ENCODE results near the gene TAF7. TPM values are rescaled to one million over a fixed set of nuclear protein-coding genes. Genes with fewer than 3 reads are reported as not detected.

Gene TAF7
- total and polyA plus RNA-seq, 9 of the 15 experiments (the other 6 are each of a cell fraction or from before 2014, with no cell fraction given), result 51.6 to 116 (median 73.3) TPM

- BruUV-seq (replicated peaks), result no TSS peak
- H3K27ac ChIP-seq (ENCODE audit: extremely low read depth, low read depth, low read length), result no peak overlapping the region
- ChIA-PET POLR2A (no interaction called here), CTCF (ENCODE audit: low intra/inter-chr PET ratio) (interaction anchor here (0.7 to 2.3 kb wide), 3 partner anchors 197 to 254 kb away, joined by 3 to 12 read pairs (median 4); no protein-coding TSS in a partner anchor)
- H3K4me3 ChIP-seq, result no peak overlapping the region
- DNase-seq (ENCODE audit: extremely low read depth in 1 of 4, low spot score in 3 of 4) (no peak), ATAC-seq (no peak), FAIRE-seq (no peak)
- H2AFZ ChIP-seq (ENCODE audit: low read depth, low read length), result 0 out of 2 replicates have a peak overlapping the region, but pooled peaks have one; percentile 27
- peaks cover 2 to 12% of the 10 kb centered on the region in 2 experiments; a peak in 3 of 5 replicates for H3K4me1 ChIP-seq (replicated peaks in 1 of 2; ENCODE audit: control insufficient read depth in 2 of 2, insufficient read depth in 2 of 2, low read length in 2 of 2)
- H3K4me2 ChIP-seq (ENCODE audit: insufficient read depth, low read length), result no peak overlapping the region
- H3K9ac ChIP-seq (ENCODE audit: insufficient read depth in 1 of 2, low read depth in 2 of 2, low read length in 2 of 2), result no peak overlapping the region
- whole genome bisulfite sequencing (ENCODE audit: insufficient coverage, low coverage, missing lambda C conversion rate), result 2% methylated on average over 15 of the region's 15 CpGs
- intact Hi-C loops (cut with micrococcal nuclease) (no loop called here), in situ Hi-C loops (cut with MboI) (no loop called here)
- TF ChIP-seq ADNP (tag; IDR thresholded peaks at IDR 0.05), result no peak
- no peak for TF ChIP-seq TAF1 (IDR thresholded peaks at IDR 0.05; ENCODE audit: control insufficient read depth, extremely low read depth, insufficient read depth, low read length, severe bottlenecking)
- TF ChIP-seq CEBPG (CRISPR knock-in tag; IDR thresholded peaks at IDR 0.05), result no peak
- TF ChIP-seq CEBPG (tag; conservative IDR thresholded peaks at IDR 0.05 in 1 of 2, IDR thresholded peaks at IDR 0.05 in 1 of 2), result no peak
- no peak for TF ChIP-seq CEBPB (tag; IDR thresholded peaks at IDR 0.05)
- no peak for TF ChIP-seq NELFE (IDR thresholded peaks at IDR 0.05; ENCODE audit: insufficient read depth, insufficient read length)
- TF ChIP-seq SMARCB1 (IDR thresholded peaks at IDR 0.05; ENCODE audit: insufficient read length, low read depth), result no peak
- TF ChIP-seq, protein P1, sequence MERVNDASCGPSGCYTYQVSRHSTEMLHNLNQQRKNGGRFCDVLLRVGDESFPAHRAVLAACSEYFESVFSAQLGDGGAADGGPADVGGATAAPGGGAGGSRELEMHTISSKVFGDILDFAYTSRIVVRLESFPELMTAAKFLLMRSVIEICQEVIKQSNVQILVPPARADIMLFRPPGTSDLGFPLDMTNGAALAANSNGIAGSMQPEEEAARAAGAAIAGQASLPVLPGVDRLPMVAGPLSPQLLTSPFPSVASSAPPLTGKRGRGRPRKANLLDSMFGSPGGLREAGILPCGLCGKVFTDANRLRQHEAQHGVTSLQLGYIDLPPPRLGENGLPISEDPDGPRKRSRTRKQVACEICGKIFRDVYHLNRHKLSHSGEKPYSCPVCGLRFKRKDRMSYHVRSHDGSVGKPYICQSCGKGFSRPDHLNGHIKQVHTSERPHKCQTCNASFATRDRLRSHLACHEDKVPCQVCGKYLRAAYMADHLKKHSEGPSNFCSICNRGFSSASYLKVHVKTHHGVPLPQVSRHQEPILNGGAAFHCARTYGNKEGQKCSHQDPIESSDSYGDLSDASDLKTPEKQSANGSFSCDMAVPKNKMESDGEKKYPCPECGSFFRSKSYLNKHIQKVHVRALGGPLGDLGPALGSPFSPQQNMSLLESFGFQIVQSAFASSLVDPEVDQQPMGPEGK (CRISPR knock-in tag; IDR thresholded peaks at IDR 0.05; ENCODE audit: borderline replicate concordance), result no peak
- no peak for TF ChIP-seq TBL1XR1 (IDR thresholded peaks at IDR 0.05; ENCODE audit: low read length in 2 of 2)
- no peak for TF ChIP-seq RBM14 (IDR thresholded peaks at IDR 0.05; ENCODE audit: borderline replicate concordance, insufficient read depth, low read depth, low read length)
- TF ChIP-seq ATF7 (IDR thresholded peaks at IDR 0.05), result no peak
- TF ChIP-seq KLF16 (IDR thresholded peaks at IDR 0.05), result no peak
- TF ChIP-seq POLR2H (tag; IDR thresholded peaks at IDR 0.05; ENCODE audit: low read depth), result no peak
- TF ChIP-seq ATF3 (IDR thresholded peaks at IDR 0.05), result no peak
- TF ChIP-seq ATF3 (CRISPR knock-in tag; conservative IDR thresholded peaks at IDR 0.05), result no peak
- no peak for TF ChIP-seq ZNF668 (CRISPR knock-in tag; IDR thresholded peaks at IDR 0.05)
- no peak for TF ChIP-seq ZNF175 (CRISPR knock-in tag; IDR thresholded peaks at IDR 0.05; ENCODE audit: low read depth)
- TF ChIP-seq MCM3 (IDR thresholded peaks at IDR 0.05), result no peak
- no peak for TF ChIP-seq NCOA2 (IDR thresholded peaks at IDR 0.05; ENCODE audit: partially characterized antibody in 2 of 2)
- no peak for TF ChIP-seq NFRKB (IDR thresholded peaks at IDR 0.05; ENCODE audit: low read depth)
- no peaks in the 10 kb centered on the region for H3K36me3 ChIP-seq (ENCODE audit: control insufficient read depth, insufficient read depth, low read length)
- H3K9me1 ChIP-seq (ENCODE audit: control insufficient read depth, insufficient read depth, low read length), result no peaks in the 10 kb centered on the region
- no peaks in the 10 kb centered on the region; the same call in 1 of the 2 replicates for H3K9me3 ChIP-seq (replicated peaks; ENCODE audit: control insufficient read depth, insufficient read depth, low read depth, low read length)
- H4K20me1 ChIP-seq (replicated peaks; ENCODE audit: control insufficient read depth, insufficient read depth, low read length), result no peaks in the 10 kb centered on the region
- no peaks in the 10 kb centered on the region for H3K79me2 ChIP-seq (ENCODE audit: control insufficient read depth, insufficient read depth, low read length)
- peaks cover 6 to 35% of the 10 kb centered on the region in 2 experiments; a peak in 4 of 5 replicates for H3K27me3 ChIP-seq (ENCODE audit: control insufficient read depth in 2 of 2, insufficient read depth in 2 of 2, low read length in 2 of 2)
Measured at GRCh38 chr5:141360685-141361084, 40.1 kb upstream of the TAF7 start.
